GM19324 (cell line): ENCODE data around the gene CACNG6.

Experiments used
- ATAC-seq: cut with Tn5 transposase; IDR thresholded peaks from one replicate; pipeline ENCODE4 v1.9.1; 2021; ENCODE audit warnings: mild to moderate bottlenecking, moderate library complexity; ENCODE audit not compliant: unreplicated experiment, low FRiP score

The CACNG6 gene

DNA sequence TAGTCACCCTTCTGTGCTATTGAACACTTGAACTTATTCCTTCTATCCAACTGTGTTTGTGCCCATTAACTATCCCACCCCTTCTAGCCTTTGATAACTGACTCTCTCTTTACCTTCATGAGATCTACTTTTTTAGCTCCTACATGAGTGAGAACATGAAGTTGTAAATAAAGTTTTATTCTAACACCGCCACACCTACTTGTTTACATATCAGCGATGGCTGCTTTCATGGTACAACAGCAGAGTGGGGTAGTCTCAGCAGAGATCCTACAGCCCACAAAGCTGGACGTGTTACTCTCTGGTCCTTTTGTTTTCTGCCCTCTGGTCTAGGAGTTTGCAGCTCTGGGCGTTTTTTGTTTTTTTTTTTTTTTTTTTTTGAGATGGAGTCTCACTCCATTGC is 48.6 kb downstream of the CACNG6 start:
- ATAC-seq = no peak

GRCh38 chr19:54041969-54042606 is 50.7 kb downstream of the CACNG6 start:
- no peak for ATAC-seq

GRCh38 chr19:54042989-54043388 is 51.6 kb downstream of the CACNG6 start:
- ATAC-seq = no peak

GRCh38 chr19:54045771-54046170 is 54.3 kb downstream of the CACNG6 start:
- ATAC-seq = no peak

DNA sequence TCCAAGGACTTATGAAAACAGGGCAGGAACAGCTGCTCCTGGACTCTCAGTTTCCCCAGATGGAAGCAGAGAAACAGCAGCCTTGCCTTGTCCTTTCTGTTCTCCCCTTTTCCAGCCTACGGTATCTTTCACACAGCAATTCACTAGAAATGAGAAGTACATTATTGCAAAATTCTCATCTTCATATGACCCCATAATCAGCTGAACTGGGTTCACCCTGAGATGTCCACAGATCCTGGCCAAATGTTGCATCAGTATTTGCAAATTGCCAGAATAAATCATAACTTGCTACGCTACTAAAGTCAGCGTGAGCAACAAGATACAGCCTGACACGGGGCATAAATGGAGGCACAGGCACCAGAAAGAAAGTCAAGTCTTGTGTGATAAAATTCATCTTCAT is 56.2 kb downstream of the CACNG6 start:
- no peak for ATAC-seq
